GM04504 (cell line): ENCODE measurements around the gene ILF3.

Experiments
- DNase-seq: peaks from one replicate; pipeline ENCODE4 v3.0.0-alpha.2; 2012; ENCODE audit warnings: low read depth

ILF3 gene

GRCh38 chr19:10695401-10696398, 41.6 kb downstream of the ILF3 start:
- DNase-seq = peak; percentile 89

GRCh38 chr19:10699650-10700335, 45.6 kb downstream of the ILF3 start:
- no peak for DNase-seq

DNA sequence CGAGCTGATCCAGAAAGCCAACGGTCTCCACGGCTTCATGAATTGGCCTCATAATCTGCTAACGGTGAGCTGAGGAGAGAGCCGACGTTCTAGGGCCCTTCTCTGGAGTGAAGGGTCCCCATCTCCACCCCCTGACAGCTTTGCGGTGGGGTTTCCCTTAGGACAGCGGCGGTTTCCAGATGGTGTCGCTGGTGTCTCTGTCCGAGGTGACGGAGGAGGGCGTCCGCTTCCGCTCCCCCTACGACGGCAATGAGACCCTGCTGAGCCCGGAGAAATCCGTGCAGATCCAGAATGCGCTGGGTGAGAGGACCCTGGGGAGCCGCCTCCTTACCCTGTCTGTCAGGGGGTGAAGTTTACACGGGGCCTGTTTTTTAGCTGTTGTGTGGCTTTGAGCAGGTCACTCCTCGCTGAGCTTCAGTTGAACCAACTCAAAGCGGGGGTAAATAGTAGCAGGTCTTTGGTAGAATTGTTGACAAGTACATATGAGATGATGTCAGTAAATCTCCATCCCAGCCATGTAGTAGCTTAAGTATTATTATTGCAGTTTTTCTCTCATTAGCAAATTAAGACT, 47.9 kb downstream of the ILF3 start:
- DNase-seq = no peak

- no peak for DNase-seq
Observed at GRCh38 chr19:10706990-10707389, 52.8 kb downstream of the ILF3 start.

DNA sequence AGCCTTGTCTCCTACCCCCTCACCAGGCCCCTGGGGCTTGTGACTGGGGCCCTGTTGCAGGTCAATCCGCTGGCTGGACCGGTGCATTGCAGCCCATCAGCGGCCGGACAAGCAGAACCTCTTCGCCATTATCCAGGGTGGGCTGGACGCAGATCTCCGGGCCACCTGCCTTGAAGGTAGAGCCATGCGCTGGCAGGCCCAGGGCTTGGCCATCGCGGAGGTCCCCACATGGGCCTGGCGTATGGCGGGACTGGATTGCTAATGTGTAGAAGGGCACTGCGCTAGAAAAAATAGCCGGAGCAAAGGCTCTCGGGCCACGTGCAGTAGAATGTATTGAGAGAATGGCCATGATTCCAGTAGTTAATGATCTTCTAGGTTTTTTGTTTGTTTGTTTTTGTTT, 53.3 kb downstream of the ILF3 start:
- no peak for DNase-seq

- no peak for DNase-seq
Observed at GRCh38 chr19:10708291-10708690, 54.1 kb downstream of the ILF3 start.

- DNase-seq = no peak
Observed at GRCh38 chr19:10712045-10712444, 57.9 kb downstream of the ILF3 start.

DNA sequence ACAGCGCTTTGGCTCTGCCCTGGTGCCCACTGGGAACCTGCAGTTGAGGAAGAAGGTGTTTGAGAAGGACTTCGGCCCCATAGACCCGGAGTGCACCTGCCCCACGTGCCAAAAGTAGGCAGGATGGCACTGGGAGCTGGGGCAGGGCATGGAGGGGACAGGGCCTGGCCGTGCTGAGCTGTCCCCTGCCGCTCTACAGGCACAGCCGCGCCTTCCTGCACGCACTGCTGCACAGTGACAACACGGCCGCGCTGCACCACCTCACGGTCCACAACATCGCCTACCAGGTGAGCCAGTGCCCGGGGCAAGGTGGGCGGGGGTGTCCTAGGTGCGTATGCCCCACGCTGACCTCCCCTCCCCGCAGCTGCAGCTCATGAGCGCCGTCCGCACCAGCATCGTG, 58.6 kb downstream of the ILF3 start:
- no peak for DNase-seq

- no peak for DNase-seq
Observed at GRCh38 chr19:10713317-10713716, 59.2 kb downstream of the ILF3 start.

- no peak for DNase-seq
Observed at GRCh38 chr19:10717054-10717355, 62.9 kb downstream of the ILF3 start.

GRCh38 chr19:10717356-10718204, 63.4 kb downstream of the ILF3 start, which contains the start of gene DNM2:
Gene DNM2 (plus strand): TSS chr19:10718079. CDS start chr19:10718243, 164 bp downstream.
- DNase-seq = peak; percentile 100

DNA sequence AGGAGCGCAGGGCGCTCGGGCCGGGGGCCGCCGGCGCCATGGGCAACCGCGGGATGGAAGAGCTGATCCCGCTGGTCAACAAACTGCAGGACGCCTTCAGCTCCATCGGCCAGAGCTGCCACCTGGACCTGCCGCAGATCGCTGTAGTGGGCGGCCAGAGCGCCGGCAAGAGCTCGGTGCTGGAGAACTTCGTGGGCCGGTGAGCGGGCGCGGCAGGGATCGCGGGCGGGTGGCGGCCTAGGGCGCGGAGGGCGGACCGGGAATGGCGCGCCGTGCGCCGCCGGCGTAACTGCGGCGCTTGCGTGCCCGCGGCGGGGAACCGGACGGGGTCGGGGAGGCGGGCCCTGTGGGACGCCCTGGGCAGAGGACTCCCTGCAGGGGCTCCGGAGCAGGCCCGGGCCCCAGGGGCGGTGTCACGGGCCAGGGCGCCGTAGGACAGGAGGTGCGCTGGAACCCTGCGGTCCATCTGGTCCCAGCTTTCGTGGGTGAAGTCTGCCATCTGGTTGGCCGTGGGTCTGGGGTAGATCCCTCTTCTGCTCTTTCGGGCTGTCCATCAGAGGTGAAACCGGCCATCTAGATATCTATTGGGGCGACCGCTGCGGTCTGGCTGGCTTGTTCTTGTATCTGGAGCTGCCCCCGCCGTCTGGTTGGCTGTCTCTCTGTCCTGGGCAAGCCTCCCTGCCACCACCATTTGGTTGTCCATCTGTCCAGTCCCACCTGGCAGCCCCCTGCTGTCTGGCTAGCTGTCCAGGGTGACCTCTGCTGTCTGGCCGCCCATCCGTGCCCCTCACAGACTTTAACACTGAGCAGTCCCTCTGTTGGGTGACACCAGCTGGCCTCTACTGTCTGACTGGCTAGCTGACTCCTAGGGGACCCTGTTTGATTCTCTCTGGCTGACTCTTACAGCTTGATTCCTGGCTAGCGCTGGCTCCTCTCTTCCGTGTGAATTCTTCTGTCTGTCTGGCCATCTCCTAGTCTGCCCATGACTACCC, 64.4 kb downstream of the ILF3 start:
- no peak for DNase-seq

DNA sequence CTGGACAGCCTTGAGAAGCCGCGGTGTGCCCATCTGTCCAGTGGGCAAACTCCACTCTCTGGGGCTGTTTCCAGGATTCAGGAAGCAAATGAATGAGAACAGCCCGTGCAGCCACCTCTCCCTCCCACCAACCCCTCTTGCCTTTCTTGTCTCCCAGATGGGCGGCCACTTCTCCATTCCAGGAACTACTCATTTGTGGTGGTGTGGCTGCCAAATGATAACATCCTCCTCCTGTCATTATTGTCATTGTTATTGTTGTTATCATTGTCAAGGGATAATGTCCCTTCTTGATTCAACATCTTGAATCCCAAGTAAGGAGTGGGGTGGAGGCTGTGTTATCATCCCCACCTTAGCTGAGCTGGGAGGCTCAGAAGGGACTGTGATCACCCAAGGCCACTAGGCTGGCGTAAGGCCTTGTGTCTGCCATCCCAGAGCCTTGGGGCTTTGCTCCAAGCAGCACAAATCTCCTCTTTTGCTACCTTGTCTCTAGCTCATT, 65.4 kb downstream of the ILF3 start:
- no peak for DNase-seq

DNA sequence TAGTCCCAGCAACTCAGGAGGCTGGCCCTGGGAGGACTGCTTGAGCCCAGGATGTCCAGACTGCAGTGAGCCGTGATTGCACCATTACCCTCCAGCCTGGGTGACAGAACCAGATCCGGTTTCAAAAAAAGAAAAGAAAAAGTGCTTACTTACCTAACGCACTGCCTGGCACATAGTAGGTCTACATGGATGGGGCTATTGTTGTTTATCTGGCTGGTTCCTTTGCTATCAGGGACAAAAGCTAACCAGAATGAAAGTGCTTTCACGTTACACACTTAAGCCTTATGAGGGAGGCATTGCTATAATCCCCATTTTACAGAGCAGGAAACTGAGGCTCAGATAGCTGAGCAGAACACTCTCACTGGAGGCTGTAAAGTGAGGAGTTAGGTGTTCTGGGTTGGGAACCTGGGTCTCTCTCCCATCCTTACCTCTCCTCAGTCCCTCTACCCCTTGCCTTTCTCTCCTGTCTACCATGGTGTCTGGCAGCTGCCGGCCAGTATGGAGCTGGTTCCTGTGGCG, 66.5 kb downstream of the ILF3 start:
- no peak for DNase-seq

DNA sequence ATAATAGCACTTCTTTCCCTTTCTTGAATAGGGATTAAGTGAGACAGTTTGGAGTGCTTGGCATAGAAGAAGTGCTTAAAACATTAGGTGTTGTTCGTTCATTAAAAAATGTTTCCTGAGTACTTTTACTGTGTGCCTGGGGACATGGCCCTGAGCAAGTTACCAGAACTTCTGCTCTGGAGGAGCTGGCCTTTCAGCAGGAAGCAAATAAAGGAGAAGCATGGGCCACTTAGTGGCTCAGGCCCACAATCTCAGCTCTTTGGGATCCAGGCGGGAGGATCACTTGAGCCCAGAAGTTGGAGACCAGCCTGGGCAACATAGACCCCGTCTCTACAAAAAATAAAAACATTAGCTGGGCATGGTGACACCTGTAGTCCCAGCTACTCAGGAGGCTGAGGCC, 69.4 kb downstream of the ILF3 start:
- DNase-seq = no peak

- peak; percentile 56 for DNase-seq
Observed at GRCh38 chr19:10724573-10725071, 70.5 kb downstream of the ILF3 start.

GRCh38 chr19:10725415-10725814, 71.3 kb downstream of the ILF3 start:
- no peak for DNase-seq

DNA sequence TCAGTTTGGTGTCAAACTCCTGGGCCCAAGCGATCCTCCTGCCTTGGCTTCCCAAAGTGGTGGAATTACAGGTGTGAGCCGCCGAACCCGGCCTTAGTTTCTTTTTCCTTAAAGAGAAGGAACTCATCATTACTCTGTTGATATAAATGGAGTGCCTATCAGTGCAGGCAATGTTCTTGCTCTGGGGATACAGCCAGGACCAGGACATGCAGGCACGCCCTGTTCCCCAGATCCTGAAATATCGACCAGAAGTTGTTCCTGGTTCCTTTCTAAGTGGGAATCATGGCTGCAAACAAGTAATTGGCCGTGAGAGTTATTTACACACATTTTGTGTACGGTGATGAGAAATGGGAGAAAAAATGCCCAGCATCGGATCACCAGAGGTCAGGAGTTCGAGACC, 72.1 kb downstream of the ILF3 start:
- no peak for DNase-seq

- DNase-seq = no peak
Observed at GRCh38 chr19:10727685-10728201, 73.6 kb downstream of the ILF3 start.

GRCh38 chr19:10729411-10729810, 75.3 kb downstream of the ILF3 start:
- DNase-seq = no peak
